Medulla oblongata (tissue), 1 donor: Measurements from ENCODE around the gene PIK3C2G.
"Not testable (repeated sequence)": the region's sequence is repeated elsewhere in the genome, so short reads cannot be mapped to it uniquely, and the experiment has no call there.

Experiments used
- DNase-seq: peaks from one replicate; pipeline ENCODE4 v3.0.0-alpha.2; 2015; ENCODE audit errors: extremely low spot score

Gene PIK3C2G, protein sequence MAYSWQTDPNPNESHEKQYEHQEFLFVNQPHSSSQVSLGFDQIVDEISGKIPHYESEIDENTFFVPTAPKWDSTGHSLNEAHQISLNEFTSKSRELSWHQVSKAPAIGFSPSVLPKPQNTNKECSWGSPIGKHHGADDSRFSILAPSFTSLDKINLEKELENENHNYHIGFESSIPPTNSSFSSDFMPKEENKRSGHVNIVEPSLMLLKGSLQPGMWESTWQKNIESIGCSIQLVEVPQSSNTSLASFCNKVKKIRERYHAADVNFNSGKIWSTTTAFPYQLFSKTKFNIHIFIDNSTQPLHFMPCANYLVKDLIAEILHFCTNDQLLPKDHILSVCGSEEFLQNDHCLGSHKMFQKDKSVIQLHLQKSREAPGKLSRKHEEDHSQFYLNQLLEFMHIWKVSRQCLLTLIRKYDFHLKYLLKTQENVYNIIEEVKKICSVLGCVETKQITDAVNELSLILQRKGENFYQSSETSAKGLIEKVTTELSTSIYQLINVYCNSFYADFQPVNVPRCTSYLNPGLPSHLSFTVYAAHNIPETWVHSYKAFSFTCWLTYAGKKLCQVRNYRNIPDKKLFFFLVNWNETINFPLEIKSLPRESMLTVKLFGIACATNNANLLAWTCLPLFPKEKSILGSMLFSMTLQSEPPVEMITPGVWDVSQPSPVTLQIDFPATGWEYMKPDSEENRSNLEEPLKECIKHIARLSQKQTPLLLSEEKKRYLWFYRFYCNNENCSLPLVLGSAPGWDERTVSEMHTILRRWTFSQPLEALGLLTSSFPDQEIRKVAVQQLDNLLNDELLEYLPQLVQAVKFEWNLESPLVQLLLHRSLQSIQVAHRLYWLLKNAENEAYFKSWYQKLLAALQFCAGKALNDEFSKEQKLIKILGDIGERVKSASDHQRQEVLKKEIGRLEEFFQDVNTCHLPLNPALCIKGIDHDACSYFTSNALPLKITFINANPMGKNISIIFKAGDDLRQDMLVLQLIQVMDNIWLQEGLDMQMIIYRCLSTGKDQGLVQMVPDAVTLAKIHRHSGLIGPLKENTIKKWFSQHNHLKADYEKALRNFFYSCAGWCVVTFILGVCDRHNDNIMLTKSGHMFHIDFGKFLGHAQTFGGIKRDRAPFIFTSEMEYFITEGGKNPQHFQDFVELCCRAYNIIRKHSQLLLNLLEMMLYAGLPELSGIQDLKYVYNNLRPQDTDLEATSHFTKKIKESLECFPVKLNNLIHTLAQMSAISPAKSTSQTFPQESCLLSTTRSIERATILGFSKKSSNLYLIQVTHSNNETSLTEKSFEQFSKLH (N-terminal part only)

DNA sequence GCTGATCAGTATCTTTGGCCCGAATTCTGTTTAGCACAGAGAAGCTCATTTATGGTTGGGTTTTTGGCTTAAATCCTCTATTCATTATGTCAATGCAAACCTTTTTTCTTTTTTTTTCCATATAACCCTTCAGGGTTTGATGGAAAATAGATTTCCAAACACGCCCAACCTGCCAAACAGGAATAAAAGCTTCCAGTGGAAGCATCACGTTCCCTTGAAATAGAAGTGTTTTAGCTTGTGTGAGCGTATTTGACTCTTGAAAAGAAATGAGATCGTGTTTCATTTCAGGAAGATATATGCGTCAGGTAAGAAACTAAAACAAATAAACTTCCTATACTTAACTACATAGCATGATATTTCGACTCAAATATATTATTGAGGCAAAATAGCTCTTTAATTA is at the start of gene PIK3C2G:
PIK3C2G (plus strand) TSS at position 246 of the 400 bp plus-strand sequence. CDS start 20,564 bp downstream, outside the sequence.
- DNase-seq, result no peak

DNA sequence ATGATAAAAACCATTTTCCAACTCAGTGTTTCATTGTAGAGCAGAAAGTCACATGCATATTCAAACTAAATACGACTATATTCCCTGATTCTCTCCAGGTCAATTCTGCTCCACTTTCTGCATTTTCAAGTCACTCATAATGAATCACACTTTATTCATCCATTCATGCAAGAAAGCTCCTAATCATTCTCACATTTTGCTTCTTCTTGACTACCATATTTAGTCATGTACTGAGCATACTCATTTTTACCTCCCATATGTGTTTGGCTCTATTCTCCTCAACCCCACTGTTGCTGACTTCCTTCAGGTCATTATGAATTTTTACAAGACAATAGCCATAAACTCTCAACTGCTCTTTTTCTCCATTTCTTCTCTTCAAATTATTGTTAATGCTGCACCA is 43.4 kb upstream of the PIK3C2G start:
- DNase-seq, result no peak

DNA sequence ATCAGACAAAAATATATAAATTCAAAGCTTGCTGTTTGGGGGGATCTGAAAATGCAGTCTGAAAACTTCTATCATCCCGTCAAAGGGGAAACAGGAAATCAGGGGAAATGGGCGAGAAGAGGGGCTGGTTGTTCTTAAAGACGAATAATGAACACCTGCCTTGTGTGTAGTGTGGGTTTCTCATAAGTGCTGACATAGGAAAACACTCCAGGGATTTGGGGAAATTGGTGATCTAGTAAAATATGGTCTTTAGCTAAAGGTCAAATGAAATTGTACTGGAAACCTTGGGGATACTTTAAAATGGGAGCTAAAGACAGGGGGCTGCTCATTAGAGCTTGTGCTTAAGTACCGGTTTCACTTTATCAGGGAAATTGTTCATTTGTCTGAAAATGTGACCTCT is 39.6 kb upstream of the PIK3C2G start:
- no peak for DNase-seq

DNA sequence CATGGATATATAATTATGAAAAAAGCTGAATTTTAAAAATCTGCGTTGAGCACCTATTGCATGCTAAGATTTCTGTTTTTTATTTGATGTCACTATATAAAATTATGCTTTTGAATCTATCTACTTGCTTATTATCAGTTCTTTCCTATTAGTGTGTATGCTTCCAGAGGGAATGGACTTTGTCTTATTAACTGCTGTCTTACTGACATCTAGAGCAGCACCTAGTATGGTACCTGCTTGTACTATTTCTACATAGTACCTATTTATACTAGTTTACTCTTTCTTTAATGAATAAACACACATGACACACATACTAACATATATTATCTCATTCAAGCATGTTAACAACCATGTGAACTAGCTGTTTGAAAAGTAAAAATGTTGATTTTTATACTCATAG is 38.6 kb upstream of the PIK3C2G start:
- DNase-seq, result no peak

DNA sequence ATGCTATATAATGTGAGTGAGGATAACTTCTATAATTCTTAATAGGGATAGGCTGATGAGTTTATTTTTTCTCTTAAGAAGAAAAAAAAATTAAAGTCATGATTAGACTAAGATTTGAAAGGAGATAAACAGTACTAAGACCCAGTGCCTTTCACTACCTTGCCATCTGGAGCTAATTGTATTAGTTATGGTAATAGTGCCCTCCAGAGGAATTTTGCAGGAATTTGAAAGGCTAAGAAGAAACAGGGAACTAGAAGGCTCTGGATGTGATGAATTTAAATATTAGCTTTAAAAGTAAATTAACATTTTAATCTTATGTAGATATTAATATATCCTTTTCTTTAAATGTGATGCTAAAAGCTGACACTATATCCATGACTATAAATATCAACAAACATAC is 36.6 kb upstream of the PIK3C2G start:
- DNase-seq, result peak; percentile 60

DNA sequence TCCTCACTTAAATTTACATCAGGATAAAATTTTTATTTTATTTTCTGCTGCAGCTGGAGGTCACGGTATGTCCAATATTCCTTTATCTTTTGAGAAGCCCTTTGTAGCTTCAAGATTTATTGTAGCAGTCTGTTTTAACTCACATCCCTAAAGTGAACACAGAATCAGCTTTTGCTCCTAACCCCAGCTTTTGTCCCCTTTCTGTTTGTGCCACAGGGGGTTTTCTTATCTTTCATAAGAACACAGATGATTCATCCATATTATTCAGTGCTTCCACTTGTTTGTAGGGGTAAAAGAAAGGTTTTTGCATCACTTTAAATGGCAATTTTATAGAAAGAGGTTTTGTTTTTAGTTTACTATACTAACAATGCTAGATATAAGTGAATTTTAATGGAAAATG is 21.8 kb upstream of the PIK3C2G start:
- no peak for DNase-seq

DNA sequence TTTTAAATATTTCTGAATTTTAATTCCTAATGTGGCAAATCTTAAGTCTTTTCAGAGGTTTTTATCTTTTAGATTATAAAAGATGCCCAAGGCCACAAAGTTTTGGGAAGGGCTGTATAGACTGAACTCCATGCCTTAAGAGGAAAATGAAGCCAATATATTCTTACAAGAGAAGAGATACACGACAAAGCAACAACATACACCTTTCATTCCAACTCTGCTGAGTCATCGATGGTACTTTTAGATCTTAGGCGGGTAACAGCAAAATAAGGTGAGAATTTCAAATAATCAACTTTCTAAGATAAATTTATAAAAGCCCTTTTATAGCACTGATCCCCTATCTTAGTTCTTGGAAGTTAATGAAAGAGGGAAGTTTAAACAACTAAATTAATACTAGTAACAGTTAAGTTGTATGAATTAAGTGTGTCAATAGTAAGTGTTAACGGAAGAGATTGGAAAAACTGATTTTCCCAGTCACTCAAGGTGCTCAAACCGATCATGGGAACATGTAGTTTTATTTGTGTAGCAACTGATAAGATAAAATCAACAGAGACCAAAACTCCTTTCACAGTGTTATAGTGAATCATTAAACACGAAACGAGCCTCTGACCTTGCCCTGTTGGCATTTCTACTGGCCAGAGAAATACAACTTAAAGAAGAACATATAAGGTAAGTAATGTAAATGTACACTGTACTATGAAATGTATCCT is 18.8 kb upstream of the PIK3C2G start:
- no peak for DNase-seq

DNA sequence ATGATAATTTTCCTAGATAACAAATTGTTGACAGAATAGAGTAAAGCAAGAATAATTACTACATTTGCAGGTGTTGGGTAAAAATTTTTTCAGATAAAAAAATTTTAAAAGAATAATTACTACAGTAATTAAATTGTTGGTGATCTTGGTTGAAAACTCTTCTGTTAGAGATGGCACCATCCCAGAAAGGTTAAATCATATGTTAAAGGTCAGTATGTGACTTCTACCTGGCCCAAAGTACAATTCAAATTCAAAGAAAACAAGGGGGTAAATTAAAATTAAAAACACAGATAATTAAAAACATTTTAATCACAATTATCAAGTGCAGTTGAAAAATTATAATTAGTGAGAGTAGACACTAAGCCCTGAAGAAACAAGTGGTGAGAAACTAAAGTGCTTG is 18.1 kb upstream of the PIK3C2G start:
- no peak for DNase-seq

DNA sequence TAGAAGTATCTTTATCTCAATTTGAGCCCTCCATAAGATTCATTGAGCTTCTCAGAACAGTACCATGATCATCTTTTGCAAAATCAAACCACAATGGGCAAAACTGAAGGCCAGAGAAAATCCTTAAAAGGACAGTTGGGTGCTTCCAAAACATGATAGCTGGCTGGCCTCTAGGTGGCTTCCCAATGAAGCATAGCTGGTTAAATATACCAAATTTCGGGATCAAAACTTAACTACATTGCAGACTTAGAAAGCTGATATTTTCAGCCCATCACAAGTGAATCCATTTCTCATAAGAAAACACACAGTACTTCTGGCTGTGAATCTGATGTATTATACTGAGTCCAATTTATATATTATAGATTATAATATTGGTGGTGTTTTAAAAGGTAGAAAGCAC is 15.3 kb upstream of the PIK3C2G start:
- no peak for DNase-seq

DNA sequence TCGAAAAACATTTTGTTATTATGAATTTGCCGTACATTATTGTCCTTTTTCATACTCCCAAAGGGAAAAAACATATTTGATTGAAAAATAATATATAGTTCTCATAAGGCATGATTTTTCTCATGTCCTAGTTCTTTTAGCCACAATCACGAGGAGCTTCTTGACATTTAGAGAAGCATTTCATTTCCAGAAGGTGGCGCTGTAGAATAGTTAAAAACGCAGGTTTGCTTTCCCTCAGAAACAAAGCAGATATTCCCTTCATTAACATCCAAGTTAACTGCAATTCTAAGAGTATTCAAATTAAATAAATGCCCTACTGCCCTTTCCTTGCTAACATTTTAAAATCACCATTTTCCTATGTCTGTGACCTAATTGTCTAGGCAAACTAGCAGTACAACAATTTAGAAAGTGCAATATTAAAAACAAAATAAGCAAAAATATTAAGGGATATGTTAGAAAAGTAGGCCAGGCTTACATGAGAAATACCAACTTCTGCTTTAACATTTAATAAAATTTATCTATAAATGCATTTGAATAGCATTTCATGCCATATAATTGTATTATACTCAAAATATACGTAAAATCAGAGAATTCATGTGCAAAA is 10.9 kb upstream of the PIK3C2G start:
- DNase-seq, result peak; percentile 86

DNA sequence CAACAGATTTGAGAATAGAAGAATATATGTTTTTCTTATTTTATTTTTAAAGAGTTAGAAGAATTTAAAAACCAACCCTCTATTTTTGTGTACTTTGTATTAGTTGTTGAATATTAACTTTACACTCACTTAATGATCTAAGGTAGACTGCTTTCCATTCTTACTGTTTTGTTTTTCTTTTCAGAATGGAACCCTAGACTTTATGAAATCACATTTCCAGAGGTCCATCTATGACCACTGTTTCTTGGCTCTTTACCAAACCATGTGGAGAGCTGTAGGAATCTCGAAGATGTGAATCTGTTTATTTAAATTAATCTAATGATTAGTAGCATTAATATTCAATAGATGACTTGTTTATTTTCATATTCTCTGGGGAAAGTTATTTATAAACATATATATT is 7.2 kb upstream of the PIK3C2G start:
- no peak for DNase-seq

DNA sequence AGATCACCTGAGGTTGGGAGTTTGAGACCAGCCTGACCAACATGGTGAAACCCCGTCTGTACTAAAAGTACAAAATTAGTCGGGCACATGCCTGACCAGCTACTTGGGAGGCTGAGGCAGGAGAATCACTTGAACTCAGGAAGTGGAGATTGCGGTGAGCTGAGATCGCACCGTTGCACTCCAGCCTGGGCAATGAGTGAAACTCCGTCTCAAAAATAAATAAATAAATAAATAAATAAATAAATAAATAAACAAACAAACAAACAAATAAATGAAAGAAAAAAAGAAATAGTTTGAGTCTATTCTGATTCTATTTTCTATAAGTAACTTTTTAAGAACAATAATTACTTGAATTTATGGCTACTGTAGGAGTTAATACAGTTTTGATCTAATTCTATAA is 6.3 kb upstream of the PIK3C2G start:
- not testable (repeated sequence) for DNase-seq

DNA sequence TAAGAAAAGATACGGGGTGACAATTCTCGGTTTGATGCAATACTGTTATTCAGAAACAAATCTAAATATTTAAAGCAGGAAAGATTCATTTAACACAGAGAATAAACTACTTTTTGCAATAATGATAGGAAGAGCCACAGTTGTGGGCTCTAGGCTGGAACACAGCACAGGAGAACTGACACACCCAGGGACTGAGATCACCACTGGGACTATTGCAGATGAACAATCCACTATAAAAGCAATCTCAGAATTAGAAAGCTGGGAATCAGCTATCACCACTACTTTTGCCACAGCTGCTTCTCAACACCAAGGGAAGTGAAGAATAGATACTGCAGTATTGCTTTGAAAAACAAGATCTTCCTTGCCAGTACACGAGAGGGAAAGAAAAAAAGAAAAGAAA is 4.1 kb upstream of the PIK3C2G start:
- no peak for DNase-seq

DNA sequence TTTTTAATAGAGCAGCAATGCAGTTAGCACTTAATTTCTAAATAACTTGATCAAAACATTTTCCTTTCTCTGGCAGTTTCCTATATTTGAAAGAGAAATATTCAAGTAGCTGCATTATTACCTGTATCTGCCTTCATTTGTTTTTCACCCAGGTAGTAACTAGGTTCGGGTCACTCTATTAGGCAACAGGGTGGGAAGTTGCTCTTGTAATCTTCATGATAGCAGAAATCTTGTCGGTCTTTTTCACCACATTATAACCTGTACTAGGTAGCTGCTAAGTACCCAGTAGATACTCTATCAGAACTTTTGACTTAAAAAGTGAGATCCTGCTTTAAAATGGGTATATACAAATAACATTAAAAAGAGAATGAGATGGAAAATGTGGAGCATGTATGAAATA is 2.4 kb upstream of the PIK3C2G start:
- no peak for DNase-seq

DNA sequence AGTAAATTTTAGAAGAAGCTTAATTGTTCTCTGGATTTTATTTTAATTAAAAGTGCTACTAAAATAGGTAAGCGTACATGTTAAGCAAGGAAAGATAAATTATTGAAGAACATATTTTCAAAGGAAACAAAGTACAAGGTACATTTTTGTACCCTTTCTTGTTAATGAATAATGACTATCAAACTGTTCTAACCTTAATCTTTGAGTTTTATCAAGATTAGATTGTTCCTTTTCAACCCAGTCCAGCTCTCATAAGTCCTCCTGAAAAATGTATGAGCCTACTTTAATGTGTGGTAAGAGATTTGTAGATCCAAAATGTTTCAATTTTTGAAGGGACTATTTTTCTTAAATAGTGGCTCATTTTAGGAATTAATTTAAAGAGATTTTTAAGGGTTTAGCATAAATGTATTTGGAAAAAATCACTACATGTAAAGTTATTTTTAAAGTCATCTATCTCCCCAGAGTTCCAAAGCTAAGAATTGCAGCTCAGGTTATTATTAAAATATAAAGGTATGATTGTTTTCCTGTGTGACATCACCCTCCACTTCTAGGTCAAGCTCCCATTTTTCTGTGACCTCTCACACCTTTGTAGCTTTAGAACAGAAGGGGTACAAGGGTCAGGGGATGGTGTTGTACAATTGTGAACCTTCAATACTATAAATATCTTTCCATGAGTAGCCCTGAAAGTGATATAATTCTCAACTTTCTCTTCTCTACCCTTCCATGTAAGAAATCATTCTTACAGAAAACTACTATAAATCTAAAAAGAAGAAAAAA is 1.2 kb upstream of the PIK3C2G start:
- DNase-seq, result no peak

DNA sequence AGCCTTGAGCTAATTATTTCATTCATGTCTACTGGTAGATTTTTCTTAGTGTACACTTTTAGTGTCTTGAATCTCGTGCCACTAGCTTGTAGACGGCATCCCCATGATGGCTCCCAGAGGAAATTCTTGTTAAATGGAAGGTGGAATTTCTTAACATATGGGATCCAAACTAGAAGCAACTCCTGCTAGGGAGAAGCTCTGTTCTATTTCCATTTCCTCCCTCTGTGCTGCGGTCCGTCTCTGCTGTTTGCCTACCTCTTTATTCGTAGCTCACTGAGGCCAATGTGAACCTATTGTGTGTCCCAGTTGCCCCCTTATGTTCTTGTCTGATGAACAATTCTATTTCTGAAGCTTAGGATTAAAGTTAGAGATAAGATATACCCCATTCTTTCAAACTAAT is 588 bp downstream of the PIK3C2G start:
- no peak for DNase-seq

DNA sequence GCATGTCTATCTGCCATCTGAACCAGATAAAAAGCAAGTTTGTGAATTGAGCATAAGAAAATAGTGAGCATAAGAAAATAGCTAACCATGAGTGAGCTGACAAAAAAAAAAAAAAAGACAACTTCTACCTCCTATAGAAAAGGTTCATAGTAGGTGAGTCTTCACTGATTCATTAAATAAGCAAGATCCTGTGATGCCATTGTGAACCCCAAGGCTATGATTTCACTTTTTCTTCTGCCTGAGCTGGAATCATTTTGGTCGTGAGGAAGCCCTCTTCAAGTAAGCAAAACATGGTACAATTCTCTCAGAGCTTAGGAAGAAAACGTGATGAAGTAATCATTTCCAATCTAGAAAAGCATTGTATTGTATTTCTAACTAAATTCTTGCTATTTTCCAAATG is 1.2 kb downstream of the PIK3C2G start:
- DNase-seq, result no peak

DNA sequence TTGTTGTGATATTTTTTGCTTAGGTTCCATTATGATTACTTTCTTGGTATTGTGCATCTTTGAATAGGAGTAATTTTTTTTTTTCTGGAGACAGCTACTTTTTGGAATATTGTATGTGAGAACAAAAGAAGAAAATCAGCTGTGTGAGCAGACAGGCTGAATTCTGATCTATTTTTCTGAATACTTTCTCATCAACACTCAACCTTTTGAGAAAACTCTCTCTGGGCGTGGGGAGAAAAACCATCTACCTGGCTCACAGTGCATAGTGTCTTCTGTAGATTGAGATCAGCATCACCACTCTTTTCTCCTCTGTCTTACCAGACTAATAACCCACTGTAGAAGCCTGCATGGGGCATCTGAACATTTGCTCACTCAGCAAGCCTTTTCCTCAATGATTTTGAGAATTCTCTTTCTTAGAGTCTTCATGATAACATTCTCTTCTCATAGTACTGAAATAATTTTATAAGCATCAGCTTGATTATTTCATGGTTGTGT is 3.3 kb downstream of the PIK3C2G start:
- no peak for DNase-seq

DNA sequence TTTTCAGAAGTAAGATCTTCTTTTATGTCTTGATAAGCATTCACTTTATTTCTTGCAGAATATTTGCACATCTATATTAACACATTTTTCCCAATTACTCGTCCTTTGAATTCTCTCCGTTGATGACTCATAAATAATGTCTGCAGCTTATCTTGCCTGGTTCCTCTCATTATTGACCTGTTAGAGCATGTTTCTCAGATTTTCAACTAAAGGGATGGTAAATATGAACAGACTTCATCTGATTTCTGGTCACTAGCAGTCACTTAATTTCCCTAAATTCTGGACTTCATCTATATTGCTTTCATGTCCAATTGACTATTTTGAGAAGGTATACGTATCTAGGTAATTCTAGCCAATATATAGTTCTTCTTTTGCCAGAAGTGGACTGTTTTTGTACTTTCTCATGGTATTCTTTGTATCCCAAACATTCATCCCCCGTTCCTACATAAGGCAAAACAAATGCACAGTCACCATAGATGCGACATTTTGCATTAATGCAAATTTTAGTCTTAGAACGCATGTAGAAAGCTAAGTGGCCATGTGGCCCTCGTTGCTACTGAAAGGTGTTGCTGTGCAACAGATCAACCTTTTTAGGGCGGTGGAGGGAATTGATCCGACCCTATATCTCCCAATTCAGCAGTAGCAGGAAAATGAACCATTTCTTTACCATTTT is 6.2 kb downstream of the PIK3C2G start:
- no peak for DNase-seq
